Measurements from ENCODE around the gene RTF2.
"Not testable (repeated sequence)": the region's sequence is repeated elsewhere in the genome, so short reads cannot be mapped to it uniquely, and the experiment has no call there.

Gene RTF2

DNA sequence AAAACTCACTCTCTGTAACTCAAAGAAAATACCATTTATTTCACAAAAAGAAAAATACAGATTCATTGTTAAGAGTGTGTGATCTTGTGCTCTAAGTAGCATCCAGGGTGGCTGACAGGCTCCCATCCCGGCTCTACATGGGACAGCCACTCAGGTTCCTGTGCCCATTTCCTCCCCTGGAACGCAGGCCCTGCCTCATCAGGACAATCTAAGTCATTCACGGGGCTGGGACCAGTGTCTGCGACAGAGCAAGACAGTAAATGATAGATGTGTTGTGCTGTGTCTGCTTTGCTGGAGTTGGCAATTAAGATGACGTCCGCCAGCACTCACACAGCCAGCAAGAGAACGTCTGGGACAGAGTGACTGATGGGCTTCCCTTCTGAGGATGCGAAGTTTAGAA, 49.2 kb downstream of the RTF2 start:
- no peak overlapping the region for H3K27ac ChIP-seq
- no peaks in the 10 kb centered on the region for H3K36me3 ChIP-seq (ENCODE audit: control insufficient read depth, insufficient read depth, low read length)
- H3K4me1 ChIP-seq = no peaks in the 10 kb centered on the region

GRCh38 chr20:56518126-56518525, 49.7 kb downstream of the RTF2 start:
- no peaks in the 10 kb centered on the region for H3K79me2 ChIP-seq
- no peaks in the 10 kb centered on the region for H3K27me3 ChIP-seq (ENCODE audit: control insufficient read depth, insufficient read depth, low read length)
- no peak overlapping the region for H3K4me2 ChIP-seq (ENCODE audit: low read length)
- no peak overlapping the region for H3K27ac ChIP-seq
- no peaks in the 10 kb centered on the region for H3K9me3 ChIP-seq (ENCODE audit: control insufficient read depth, low read length)
- no peaks in the 10 kb centered on the region for H3K36me3 ChIP-seq (ENCODE audit: control insufficient read depth, insufficient read depth, low read length)
- TF ChIP-seq, protein P1, sequence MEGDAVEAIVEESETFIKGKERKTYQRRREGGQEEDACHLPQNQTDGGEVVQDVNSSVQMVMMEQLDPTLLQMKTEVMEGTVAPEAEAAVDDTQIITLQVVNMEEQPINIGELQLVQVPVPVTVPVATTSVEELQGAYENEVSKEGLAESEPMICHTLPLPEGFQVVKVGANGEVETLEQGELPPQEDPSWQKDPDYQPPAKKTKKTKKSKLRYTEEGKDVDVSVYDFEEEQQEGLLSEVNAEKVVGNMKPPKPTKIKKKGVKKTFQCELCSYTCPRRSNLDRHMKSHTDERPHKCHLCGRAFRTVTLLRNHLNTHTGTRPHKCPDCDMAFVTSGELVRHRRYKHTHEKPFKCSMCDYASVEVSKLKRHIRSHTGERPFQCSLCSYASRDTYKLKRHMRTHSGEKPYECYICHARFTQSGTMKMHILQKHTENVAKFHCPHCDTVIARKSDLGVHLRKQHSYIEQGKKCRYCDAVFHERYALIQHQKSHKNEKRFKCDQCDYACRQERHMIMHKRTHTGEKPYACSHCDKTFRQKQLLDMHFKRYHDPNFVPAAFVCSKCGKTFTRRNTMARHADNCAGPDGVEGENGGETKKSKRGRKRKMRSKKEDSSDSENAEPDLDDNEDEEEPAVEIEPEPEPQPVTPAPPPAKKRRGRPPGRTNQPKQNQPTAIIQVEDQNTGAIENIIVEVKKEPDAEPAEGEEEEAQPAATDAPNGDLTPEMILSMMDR (IDR thresholded peaks at IDR 0.05) = no peak
- no peak overlapping the region for H3K9ac ChIP-seq
- no peak overlapping the region for H3K4me3 ChIP-seq (ENCODE audit: low read depth, low read length)
- no peak overlapping the region for H2AFZ ChIP-seq
- no peaks in the 10 kb centered on the region for H3K4me1 ChIP-seq

More for the DNA sequence above, 49.2 kb downstream of the RTF2 start:
- no peak overlapping the region for H3K4me2 ChIP-seq (ENCODE audit: low read length)
- H3K79me2 ChIP-seq = no peaks in the 10 kb centered on the region
- TF ChIP-seq, protein P1 (IDR thresholded peaks at IDR 0.05) = no peak
- H3K27me3 ChIP-seq (ENCODE audit: control insufficient read depth, insufficient read depth, low read length) = no peaks in the 10 kb centered on the region
- H3K4me3 ChIP-seq (ENCODE audit: low read depth, low read length) = no peak overlapping the region
- H3K9me3 ChIP-seq (ENCODE audit: control insufficient read depth, low read length) = no peaks in the 10 kb centered on the region
- no peak overlapping the region for H3K9ac ChIP-seq
- H2AFZ ChIP-seq = no peak overlapping the region

DNA sequence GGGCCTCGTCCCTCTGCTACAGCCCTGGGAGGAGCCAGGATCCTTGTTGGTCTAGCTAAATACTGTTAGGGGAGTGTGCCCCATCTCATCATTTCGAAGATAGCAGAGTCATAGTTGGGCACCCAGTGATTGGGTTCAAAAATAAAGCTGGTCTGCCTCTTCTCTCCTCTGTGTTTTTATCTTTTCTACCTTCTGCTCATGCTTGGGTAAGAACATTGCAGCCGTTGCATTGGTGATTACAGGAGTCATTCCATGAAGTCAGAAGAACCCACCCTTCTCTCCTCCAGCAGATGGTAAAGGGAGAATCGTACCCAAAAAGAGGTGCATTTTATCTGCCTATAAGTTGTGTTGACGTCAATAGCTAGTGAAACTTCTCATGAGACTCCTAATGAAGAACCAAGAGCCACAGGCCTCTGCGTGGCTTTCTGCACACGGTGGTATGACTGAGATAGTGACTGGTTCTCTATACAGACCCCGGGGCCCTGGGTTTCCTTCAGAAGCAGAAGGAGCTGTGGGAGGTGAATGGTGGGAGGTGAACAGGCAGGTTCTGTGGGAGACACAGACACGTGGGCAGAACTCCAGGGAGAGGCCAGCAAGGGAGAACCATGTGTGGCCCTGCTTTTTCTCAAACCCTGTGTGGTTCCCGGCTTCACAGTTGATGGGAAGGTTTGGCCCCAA, 50.4 kb downstream of the RTF2 start:
- Histone ChIP-seq H3K79me2 (no peaks in the 10 kb centered on the region), H3K4me3 (ENCODE audit: low read depth, low read length) (no peak overlapping the region), H3K27ac (no peak overlapping the region), H3K36me3 (ENCODE audit: control insufficient read depth, insufficient read depth, low read length) (no peaks in the 10 kb centered on the region), H3K9ac (no peak overlapping the region), H3K9me3 (ENCODE audit: control insufficient read depth, low read length) (no peaks in the 10 kb centered on the region), H3K27me3 (ENCODE audit: control insufficient read depth, insufficient read depth, low read length) (no peaks in the 10 kb centered on the region), H3K4me2 (ENCODE audit: low read length) (no peak overlapping the region), H2AFZ (no peak overlapping the region), H3K4me1 (no peaks in the 10 kb centered on the region)
- TF ChIP-seq, protein P1 (IDR thresholded peaks at IDR 0.05) = no peak

DNA sequence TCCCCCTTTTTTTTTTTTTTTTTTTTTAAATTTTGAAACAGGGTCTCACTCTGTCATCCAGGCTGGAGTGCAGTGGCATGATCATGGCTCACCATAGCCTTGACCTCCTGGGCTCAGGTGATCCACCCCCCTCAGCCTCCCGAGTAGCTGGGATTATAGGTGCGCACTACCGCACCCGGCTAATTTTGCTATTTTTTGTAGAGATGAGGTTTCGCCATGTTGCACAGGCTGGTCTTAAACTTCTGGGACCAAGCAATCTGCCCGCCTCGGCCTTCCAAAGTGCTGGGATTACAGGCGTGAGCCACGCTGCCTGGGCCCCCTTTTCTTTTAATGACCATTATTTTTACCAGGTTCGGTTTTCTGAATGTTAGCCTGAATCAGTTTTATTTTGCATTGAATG, 51.1 kb downstream of the RTF2 start:
- TF ChIP-seq, protein P1 (IDR thresholded peaks at IDR 0.05) = no peak
- Histone ChIP-seq H3K36me3 (ENCODE audit: control insufficient read depth, insufficient read depth, low read length) (no peaks in the 10 kb centered on the region), H3K27me3 (ENCODE audit: control insufficient read depth, insufficient read depth, low read length) (no peaks in the 10 kb centered on the region), H3K9ac (no peak overlapping the region), H3K9me3 (ENCODE audit: control insufficient read depth, low read length) (no peaks in the 10 kb centered on the region), H3K79me2 (no peaks in the 10 kb centered on the region), H2AFZ (no peak overlapping the region), H3K4me2 (ENCODE audit: low read length) (no peak overlapping the region), H3K4me3 (ENCODE audit: low read depth, low read length) (no peak overlapping the region), H3K27ac (no peak overlapping the region), H3K4me1 (no peaks in the 10 kb centered on the region)

- TF ChIP-seq, protein P1 (IDR thresholded peaks at IDR 0.05) = no peak
- H3K9ac ChIP-seq = no peak overlapping the region
- no peak overlapping the region for H3K4me2 ChIP-seq (ENCODE audit: low read length)
These were observed 51.8 kb downstream of the RTF2 start for GRCh38 chr20:56520180-56520579.

DNA sequence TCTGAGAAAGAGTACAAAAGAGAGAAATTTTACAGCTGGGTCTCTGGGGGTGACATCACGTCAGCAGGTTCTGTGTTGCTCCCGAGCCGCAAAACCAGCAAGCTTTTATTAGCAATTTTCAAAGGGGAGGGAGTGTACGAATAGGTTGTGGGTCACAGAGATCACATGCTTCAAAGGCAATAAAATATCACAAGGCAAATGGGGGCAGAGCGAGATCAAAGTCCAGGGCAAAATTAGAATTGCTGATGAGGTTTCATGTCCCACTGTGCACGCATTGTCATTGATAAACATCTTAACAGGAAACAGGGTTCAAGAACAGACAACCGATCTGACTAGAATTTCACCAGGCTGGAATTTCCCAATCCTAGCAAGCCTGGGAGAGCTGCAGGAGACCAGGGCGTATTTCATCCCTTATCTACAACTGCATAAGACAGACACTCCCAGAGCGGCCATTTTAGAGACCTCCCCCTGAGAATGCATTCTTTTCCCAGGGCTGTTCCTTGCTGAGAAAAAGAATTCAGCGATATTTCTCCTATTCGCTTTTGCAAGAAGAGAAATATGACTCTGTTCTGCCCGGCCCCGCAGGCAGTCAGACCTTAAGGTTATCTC, 52.4 kb downstream of the RTF2 start:
- H3K4me3 ChIP-seq (ENCODE audit: low read depth, low read length); H3K27ac ChIP-seq; H3K36me3 ChIP-seq (ENCODE audit: control insufficient read depth, insufficient read depth, low read length); H3K4me2 ChIP-seq (ENCODE audit: low read length); H3K4me1 ChIP-seq; H2AFZ ChIP-seq; H3K27me3 ChIP-seq (ENCODE audit: control insufficient read depth, insufficient read depth, low read length); H3K9me3 ChIP-seq (ENCODE audit: control insufficient read depth, low read length); H3K9ac ChIP-seq; H3K79me2 ChIP-seq: not testable (repeated sequence)

More at GRCh38 chr20:56520180-56520579, 51.8 kb downstream of the RTF2 start:
- Histone ChIP-seq H2AFZ (no peak overlapping the region), H3K79me2 (no peaks in the 10 kb centered on the region), H3K9me3 (ENCODE audit: control insufficient read depth, low read length) (no peaks in the 10 kb centered on the region), H3K36me3 (ENCODE audit: control insufficient read depth, insufficient read depth, low read length) (no peaks in the 10 kb centered on the region), H3K4me3 (ENCODE audit: low read depth, low read length) (no peak overlapping the region), H3K27ac (no peak overlapping the region), H3K4me1 (no peaks in the 10 kb centered on the region), H3K27me3 (ENCODE audit: control insufficient read depth, insufficient read depth, low read length) (no peaks in the 10 kb centered on the region)
